Measurements from ENCODE around the gene ANKFN1.

The ANKFN1 gene

DNA sequence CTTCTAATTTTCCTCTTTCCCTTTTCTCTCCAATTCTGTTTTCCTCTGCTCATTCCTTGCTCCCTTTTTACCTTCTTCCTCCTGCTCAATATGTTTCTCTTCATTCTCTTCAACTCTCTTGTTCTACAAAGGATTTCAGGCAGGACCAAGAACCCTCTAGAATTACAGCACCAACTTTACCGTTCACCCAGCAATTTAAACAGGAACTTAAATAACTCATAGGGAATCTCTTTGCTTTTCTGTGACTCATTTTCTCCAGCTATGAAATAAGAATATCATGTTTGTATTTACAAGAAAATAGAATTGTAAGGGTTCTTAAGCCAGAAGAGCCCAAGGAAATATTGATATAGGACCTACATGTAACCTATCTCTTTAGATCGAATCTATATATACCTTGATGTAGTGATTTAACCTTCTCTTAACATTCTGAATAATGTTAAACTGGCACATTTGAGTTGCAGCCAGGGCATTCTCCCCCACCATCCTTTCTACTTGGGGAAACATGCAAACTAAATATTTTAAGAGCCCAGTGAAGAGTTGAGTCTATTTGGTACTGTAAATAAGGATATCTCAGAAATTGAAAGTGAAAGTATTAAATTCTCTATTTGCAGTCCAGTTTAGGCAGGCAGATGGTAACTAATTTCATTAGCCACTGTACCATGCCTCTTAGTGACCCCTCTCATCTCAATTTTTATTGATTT, 137.0 kb downstream of the ANKFN1 start:
- no peak for DNase-seq (ENCODE audit: low read depth in 2 of 2)

DNA sequence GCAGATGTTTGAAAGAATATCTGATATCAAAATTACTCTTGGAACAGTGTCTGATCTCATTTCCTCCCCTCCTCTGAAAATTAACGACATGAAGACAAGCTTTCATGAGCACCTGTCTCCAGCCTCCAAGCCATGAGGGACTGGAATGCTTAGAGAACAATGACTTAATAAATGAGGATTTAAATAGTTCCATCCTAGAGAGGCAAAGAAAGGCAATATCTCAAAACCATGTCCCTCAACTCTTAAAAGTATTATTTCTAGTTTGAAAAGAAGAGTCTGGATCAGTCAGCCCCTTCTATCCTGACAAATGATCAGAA, 137.5 kb downstream of the ANKFN1 start:
- no peak for DNase-seq (ENCODE audit: low read depth in 2 of 2)

GRCh38 chr17:56291226-56291805, 138.0 kb downstream of the ANKFN1 start:
- no peak for DNase-seq (ENCODE audit: low read depth in 2 of 2)

DNA sequence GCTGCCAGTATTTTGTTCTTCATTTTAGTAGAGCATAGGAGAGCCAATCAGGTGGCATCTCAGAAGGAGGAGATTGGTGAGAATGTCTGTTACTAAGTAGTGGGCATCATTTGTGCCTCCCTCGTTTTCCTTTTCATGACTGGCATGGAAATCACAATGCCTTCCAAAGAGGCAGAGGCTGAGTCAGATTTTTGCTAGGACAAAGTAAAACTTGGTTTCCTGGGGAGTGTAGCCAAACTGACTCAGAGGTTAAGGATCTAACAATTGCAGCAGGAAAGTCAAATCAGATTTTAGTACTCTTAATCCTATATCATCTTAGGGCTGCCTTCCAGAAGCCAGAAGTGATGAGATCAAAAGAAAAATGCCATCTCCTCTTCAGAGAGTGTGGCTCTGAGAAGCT, 138.7 kb downstream of the ANKFN1 start:
- DNase-seq (ENCODE audit: low read depth in 2 of 2) = no peak

DNA sequence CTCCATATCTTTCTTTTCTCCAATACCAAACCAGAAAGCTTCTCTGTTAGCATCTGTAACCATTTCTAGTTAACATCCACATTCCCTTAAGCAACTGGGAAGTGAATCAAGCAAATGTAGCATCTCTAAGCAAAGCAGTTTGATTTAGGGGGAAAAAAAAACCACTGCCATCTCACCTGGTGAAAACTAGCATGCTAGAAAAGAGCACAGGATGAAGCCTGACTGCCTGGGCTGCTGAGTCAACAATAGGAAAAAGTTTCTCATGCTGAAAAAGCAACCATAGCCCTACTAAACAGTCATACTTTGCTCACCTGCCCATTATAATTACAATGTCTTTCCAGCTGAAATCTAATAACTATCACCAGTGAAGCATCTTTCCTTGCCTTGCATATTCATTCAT, 139.3 kb downstream of the ANKFN1 start:
- no peak for DNase-seq (ENCODE audit: low read depth in 2 of 2)

GRCh38 chr17:56297184-56297583, 143.9 kb downstream of the ANKFN1 start:
- DNase-seq (ENCODE audit: low read depth in 2 of 2) = no peak

GRCh38 chr17:56298846-56299245, 145.6 kb downstream of the ANKFN1 start:
- no peak for DNase-seq (ENCODE audit: low read depth in 2 of 2)

GRCh38 chr17:56300144-56300543, 146.9 kb downstream of the ANKFN1 start:
- no peak for DNase-seq (ENCODE audit: low read depth in 2 of 2)

DNA sequence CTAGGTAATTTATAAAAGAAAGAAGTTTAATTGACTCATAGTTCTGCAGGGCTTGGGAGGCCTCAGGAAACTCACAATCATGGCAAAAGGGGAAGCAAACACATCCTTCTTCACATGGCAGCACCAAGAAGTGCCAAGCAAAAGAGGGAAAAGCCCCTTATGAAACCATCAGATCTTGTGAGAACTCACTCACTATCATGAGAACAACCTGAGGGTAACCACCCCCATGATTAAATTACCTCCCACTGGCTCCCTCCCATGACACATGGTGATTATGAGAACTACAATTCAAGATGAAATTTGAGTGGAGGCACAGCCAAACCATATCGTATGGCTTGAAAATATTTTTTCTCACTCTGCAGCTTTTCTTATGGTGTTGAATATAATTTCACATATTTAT, 151.7 kb downstream of the ANKFN1 start:
- no peak for DNase-seq (ENCODE audit: low read depth in 2 of 2)

GRCh38 chr17:56309897-56310296, 156.6 kb downstream of the ANKFN1 start:
- DNase-seq (ENCODE audit: low read depth in 2 of 2) = no peak

GRCh38 chr17:56310782-56311181, 157.5 kb downstream of the ANKFN1 start:
- DNase-seq (ENCODE audit: low read depth in 2 of 2) = no peak

- DNase-seq (ENCODE audit: low read depth in 2 of 2) = no peak
These were observed 159.9 kb downstream of the ANKFN1 start for GRCh38 chr17:56313201-56313600.

GRCh38 chr17:56314026-56314425, 160.8 kb downstream of the ANKFN1 start:
- DNase-seq (ENCODE audit: low read depth in 2 of 2) = no peak

DNA sequence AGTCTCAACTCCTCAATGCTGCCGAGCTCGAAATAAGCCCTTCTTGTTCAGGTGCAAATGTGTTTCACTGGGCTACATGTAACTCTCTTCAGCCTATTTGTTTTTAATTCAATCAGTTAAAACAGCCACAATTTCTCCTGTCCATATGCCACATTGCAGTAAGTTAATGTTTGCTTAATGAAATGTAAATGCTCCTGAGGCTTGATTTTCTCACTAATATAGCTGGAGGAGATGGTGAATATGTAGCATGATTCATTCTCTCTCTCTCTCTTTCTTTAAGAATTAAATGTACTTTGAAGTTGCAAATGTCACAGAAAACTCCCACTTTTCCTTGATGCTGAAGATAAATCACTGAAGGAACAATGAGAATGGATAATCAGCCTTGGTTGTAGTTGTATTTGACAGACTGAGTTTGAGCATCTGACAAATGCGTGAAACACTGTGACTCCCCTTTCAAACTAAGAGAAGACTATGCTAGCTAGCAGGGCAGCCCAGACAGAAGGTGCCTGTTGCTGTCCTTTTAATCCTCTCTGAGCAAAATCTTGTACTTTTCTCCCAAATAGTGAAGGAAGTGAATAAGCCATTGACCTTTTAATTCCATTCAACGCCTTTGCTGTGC, 161.8 kb downstream of the ANKFN1 start:
- DNase-seq (ENCODE audit: low read depth in 2 of 2) = no peak

DNA sequence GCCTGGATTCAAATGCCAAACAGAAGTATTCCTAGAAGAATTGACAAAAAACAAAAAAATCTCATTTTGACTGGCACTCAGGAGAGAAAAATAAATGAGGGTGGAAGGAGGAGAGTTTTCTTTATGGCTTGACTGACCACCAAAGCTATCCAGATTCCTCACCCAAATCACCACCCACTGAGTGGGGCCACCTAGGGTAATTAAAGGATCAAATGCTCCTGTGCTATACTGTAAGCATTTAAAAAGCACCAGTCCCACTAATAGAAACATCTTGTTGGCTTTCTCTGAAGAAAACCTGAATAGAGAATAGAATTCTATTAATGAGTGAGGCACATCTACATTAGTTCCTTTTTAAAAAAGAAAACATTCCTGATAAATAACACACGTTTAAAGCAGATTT, 163.3 kb downstream of the ANKFN1 start:
- no peak for DNase-seq (ENCODE audit: low read depth in 2 of 2)

- DNase-seq (ENCODE audit: low read depth in 2 of 2) = no peak
These were observed 164.3 kb downstream of the ANKFN1 start for GRCh38 chr17:56317351-56318208.

DNA sequence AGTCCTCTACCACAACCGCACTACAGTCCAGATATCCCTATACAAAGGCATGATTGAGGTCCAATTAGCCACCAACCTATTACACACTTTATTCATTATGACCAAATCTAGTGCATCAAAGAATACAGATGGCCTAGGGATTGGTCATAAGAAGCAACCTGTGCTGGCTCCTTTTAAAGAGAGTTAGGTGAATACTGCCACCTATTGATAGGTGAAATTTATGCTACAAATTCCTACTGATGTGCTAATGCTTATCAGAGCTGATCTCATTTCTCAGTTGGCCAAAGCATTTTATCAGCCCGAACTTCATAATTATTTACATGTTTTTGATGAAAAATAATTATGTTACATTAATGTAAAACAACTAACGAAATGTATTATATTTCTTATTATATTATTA, 166.3 kb downstream of the ANKFN1 start:
- DNase-seq (ENCODE audit: low read depth in 2 of 2) = no peak

DNA sequence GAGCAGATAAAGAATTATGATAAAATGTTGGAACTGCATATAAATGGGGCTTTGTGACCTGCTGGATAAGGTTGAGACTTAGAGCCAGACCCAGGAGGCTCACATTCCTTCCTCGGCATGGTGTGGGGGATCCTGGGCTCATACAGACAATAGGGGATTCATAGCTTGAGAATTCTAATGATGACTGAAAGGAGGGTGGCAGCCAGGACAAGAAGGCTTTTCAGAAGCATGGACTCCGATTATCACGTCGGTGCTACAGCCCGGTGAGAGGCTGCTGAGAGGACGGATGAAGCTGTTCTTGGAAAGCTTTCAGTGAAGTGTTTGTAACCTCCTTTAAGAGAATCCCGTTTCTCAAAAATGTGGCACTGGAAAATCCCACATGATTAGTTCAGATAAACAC, 167.2 kb downstream of the ANKFN1 start:
- DNase-seq (ENCODE audit: low read depth in 2 of 2) = no peak

GRCh38 chr17:56322991-56323390, 169.7 kb downstream of the ANKFN1 start:
- DNase-seq (ENCODE audit: low read depth in 2 of 2) = no peak

DNA sequence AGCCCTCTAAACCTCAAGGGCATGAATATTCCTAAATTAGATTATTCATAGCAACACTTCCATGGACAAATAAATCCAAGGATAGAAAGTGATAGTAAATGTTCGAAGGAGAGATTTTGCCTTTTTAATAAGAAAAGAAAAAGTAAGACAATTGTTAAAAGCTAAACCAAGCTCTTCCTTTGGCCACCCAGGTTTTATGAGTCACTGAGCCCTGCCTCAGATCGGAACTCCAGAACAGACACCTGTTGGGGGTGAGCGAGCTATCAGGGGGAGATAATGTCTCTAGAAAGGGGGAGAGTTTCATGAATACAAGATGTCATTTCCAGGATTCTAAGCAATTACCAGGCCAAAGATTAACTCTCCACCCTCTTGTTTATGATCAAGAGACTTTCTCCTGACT, 171.4 kb downstream of the ANKFN1 start:
- no peak for DNase-seq (ENCODE audit: low read depth in 2 of 2)

DNA sequence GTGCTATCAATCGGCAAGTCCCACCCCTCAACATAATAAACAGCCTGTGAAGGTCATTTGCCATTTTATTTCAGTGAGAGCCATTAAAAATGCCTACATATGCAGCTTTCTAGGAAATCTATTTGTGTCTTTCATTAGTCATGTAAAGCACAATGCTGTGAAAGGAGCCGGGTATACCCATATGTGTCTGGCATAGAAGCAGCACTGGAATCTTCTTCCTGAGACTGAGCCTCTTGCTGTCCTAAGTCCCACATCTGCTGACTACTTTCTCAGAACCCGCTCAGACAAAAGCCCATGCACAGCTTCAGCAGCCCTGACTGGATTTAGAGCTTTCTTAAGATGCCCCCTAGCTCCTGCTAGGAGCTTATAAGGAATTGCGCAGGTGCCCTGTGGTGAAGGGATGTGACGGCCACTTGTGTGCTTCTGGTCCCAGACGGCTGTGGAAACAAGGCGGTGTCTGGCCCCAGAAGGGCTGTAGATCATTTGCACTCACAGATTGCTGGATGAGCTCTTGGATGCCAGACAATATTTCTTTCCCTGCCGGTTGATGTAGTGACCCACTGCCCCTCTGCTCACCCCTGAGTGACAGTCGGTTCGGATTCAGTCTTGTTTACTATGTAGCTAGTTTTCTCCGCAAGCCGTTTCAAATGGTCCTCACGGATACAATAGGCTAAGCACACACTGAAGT, 172.2 kb downstream of the ANKFN1 start:
- DNase-seq (ENCODE audit: low read depth in 2 of 2) = no peak

- no peak for DNase-seq (ENCODE audit: low read depth in 2 of 2)
These were observed 172.7 kb downstream of the ANKFN1 start for GRCh38 chr17:56326001-56326359.
